Suppressor macrophage treated with lipopolysaccharide for 1 hour (primary cell): ENCODE data around the gene HOXA6.

Source experiments
- DNase-seq, 3 donors: peaks; one replicate each; pipeline ENCODE4 v3.0.0-alpha.2; 2020 to 2022

Gene HOXA6

DNA sequence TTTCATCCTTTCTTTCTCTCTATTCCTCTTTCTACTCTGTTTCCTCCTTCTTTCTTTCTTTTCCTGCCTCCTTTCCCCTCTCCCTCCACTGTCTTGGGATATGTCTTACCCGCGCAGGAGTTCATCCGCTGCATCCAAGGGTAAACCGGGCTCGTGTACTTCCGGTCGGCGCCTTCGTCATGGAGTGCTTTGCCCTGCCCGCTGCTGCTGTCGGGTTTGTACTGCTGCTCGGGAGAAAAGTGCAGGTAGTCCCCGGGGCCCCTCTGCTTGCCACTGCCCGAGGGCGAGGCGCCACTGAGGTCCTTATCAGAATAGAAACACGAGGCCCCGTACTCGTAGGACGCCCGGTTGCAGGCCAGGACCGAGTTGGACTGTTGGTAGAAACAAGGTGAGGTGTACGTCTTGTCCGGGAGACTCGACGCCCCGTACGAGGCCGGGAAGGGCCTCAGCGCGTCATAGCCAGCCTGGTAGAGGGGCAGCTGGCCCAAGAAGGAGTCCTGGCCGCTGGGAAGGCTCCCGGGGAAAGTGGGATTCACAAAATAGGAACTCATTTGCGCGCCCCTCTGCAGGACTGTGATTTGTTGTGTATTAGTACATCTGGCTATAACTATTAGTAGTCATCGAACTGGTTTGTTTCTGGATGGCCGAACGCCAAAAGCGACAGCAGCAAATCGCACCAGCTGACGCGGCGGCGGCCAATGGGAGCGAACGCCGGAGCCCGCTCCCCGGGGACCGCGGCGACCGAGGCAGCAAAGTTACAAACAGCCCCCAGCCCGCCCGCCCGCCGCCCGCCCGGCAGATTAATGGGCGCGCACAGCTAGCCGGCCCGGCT, at the start of gene HOXA6:
HOXA6 (minus strand) TSS at position 576 of the 832 bp plus-strand sequence; CDS start at position 551, 25 bp downstream.
- peak in 1 of 3 donors; percentile 57 for DNase-seq

- peak; percentile 83 to 90 (median 89) for DNase-seq
Observed at GRCh38 chr7:27196287-27196767, 48.8 kb upstream of the HOXA6 start.

- DNase-seq: no peak
Observed at GRCh38 chr7:27194686-27195379, 47.3 kb upstream of the HOXA6 start.

DNA sequence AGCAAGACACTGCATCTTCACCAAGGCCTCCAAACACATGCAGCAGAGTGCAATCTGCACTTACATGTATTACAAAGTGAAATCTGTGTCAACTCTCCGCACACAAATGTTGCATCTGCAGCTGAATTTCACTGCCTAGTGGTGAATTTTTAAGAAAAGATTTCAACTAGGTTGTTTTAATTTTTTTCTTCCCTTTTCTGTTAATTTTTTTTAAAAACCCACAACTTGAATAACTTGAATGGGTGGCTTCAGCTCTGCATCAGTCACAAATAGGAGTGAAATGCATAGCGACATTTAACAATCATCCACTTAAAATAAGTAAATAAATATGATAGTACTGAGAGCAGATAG, 46.4 kb upstream of the HOXA6 start:
- DNase-seq: no peak

GRCh38 chr7:27193335-27194001, 45.9 kb upstream of the HOXA6 start:
- DNase-seq: no peak

DNA sequence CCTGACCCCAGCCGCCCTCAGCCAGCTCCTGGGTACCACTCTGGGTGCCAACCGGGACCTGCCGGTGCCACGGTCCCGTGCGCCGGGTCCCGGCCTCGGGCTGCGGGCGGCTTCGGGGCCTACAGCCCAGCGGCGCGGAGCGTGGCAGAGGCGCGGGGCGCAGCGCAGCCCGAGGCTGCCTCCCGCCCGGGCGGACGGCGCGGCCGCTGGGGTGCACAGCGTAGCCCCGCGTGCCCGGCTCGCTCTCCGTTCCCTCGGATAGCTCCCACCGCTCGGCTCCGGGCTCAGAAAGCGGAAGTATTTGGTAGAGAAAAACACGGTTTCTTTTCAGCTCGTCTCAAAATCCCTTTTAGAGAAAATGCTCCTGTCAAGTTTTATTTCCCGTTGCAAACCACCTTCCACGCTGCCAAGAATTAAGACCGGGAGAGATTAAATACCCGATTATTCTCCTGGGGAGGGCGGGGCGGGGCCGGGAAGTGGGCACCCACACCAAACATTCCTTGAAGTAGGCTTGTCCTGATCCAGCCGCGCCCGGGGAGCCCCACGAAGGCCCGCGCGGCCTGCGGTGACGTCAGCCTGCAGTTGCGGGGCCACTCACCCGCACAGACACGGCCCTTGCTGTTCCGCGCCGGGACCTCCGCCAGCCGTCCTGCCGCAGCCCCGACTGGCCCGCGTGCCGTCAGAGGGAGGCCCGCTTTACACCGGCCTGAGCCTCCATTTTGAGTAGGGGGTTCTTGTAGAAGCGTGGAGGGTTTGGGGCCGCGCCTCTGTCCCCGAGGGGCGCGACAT, 45.2 kb upstream of the HOXA6 start:
- peak; percentile 73 to 85 (median 77) for DNase-seq

DNA sequence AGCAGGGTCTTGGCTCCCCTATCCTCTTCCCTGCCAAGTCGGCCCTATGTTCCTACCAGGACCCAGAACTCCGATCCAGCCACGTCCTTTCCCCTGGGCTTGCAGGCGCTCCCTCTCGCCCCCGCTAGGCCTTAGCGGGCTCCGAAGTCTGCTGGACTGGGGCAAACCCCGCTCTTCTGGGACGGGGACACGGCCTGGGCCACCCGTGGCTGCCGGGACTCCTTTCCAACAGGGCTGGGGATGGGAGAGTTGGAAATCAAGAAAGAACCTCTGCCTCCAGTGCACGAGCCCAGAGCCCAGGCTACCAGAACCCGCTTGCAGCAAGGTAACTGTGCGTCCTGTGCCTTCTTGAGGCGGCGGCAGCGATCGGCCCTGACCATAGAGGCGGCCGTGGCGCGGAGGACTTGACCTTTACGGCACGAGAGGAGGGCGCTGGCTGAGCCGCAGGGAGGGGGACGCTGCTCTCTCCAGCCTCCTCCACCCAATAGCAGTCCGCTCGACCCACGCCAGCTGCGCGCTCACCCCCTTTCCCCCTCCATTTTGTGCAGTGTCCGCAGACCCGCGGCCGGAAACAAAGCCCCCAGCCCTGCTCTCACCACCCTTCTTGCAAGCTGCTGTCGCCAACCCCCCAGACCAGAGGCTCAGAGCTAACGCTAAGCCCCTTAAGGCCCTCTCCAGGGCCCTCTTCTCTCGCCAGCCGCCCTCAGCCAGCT, 44.4 kb upstream of the HOXA6 start:
- peak in 1 of 3 donors; percentile 27 for DNase-seq

- DNase-seq: no peak
Observed at GRCh38 chr7:27191161-27191731, 43.7 kb upstream of the HOXA6 start.

- DNase-seq: no peak
Observed at GRCh38 chr7:27189997-27190748, 42.6 kb upstream of the HOXA6 start.

GRCh38 chr7:27189295-27189996, 41.9 kb upstream of the HOXA6 start:
- DNase-seq: no peak

GRCh38 chr7:27188386-27189294, 41.1 kb upstream of the HOXA6 start:
- DNase-seq: peak in 1 of 3 donors; percentile 51

- DNase-seq: peak in 1 of 3 donors; percentile 20
Observed at GRCh38 chr7:27187475-27188385, 40.2 kb upstream of the HOXA6 start.

GRCh38 chr7:27186668-27187474, 39.3 kb upstream of the HOXA6 start:
- no peak for DNase-seq

- DNase-seq: no peak
Observed at GRCh38 chr7:27185854-27186667, 38.5 kb upstream of the HOXA6 start.

GRCh38 chr7:27185013-27185853, 37.7 kb upstream of the HOXA6 start, which contains the start of gene HOXA11:
Gene HOXA11 (minus strand): TSS chr7:27185232. CDS start chr7:27185144, 88 bp downstream.
- peak in 1 of 3 donors; percentile 45 for DNase-seq
